ENCODE measurements around the gene PAK6.

GRCh38 chr15:40314723-40315276 lies 75.9 kb downstream of the PAK6 start:
- no peak for TF ChIP-seq CTCF (IDR thresholded peaks at IDR 0.05; ENCODE audit: low read length)
- TF ChIP-seq EZH2 (IDR thresholded peaks at IDR 0.05; ENCODE audit: borderline replicate concordance, low read length), result no peak

Data from OCI-LY1 (cell line).